H1 (cell line): Measurements from ENCODE around the gene CNNM1. TPM values are rescaled to one million over a fixed set of nuclear protein-coding genes. Genes with fewer than 3 reads are reported as not detected.

ENCODE experiments used
- CTCF ChIA-PET: fragments of 300-600 bp; sonication (Branson Sonifier 250); formaldehyde crosslinking; loops from one replicate; lab custom pipeline; 2021; ENCODE audit not compliant: partially characterized antibody; lab: Charles Lee
- POLR2A ChIA-PET: fragments of 300-600 bp; sonication (Branson Sonifier 250); formaldehyde crosslinking; loops from one replicate; lab custom pipeline; 2021; ENCODE audit warnings: inconsistent platforms; ENCODE audit not compliant: partially characterized antibody; lab: Charles Lee
- DNase-seq, 2 experiments: peaks; one replicate each; pipeline versions ENCODE4 v3.0.0 to v3.0.0-alpha.2; 2010 to 2022; ENCODE audit warnings: low spot score in 2 of 2, low read depth in 1 of 2, mixed read lengths in 1 of 2
- FAIRE-seq: peaks from 2 replicates; lab custom pipeline; 2011; peaks lifted over from hg19 to GRCh38; lab: Jason Lieb, UNC
- H2AFZ ChIP-seq: 2 replicates; pipeline ENCODE4 v1.8.1; 2012; ENCODE audit warnings: low read length, inconsistent platforms
- H2AK5ac ChIP-seq: 2 replicates; pipeline ENCODE4 v1.6.1; 2013; ENCODE audit warnings: low read depth, low read length
- H2BK120ac ChIP-seq: replicated peaks from 2 replicates; pipeline ENCODE3; 2013; ENCODE audit warnings: low read depth, low read length, inconsistent platforms
- H2BK12ac ChIP-seq: 2 replicates; pipeline ENCODE4 v1.6.1; 2013; ENCODE audit warnings: low read depth, low read length
- H2BK15ac ChIP-seq: 2 replicates; pipeline ENCODE4 v1.6.1; 2013; ENCODE audit warnings: low read length
- H2BK20ac ChIP-seq: 2 replicates; pipeline ENCODE4 v1.6.1; 2013; ENCODE audit warnings: low read length
- H2BK5ac ChIP-seq: 2 replicates; pipeline ENCODE4 v1.6.1; 2013; ENCODE audit warnings: low read depth, low read length
- H3K14ac ChIP-seq: 2 replicates; pipeline ENCODE4 v1.6.1; 2013; ENCODE audit warnings: inconsistent platforms; ENCODE audit not compliant: insufficient read length
- H3K18ac ChIP-seq: 2 replicates; pipeline ENCODE4 v1.6.1; 2013; ENCODE audit warnings: low read length; ENCODE audit errors: extremely low read depth
- H3K23ac ChIP-seq: 2 replicates; pipeline ENCODE4 v1.6.1; 2013; ENCODE audit warnings: inconsistent platforms; ENCODE audit not compliant: insufficient read length
- H3K23me2 ChIP-seq: 2 replicates; pipeline ENCODE4 v1.6.1; 2013; ENCODE audit warnings: low read depth, low read length
- H3K27ac ChIP-seq: 2 replicates; pipeline ENCODE4 v1.6.1; 2011; ENCODE audit warnings: low read depth, low read length, inconsistent platforms
- H3K27me3 ChIP-seq, 4 experiments: replicated peaks in 1 of 4; 1 replicate in 1 of 4; 2 replicates in 3 of 4; pipeline versions ENCODE4 v1.6.1 to v1.8.1; 2011 to 2013; ENCODE audit warnings: low read length in 3 of 4, mild to moderate bottlenecking in 3 of 4, inconsistent platforms in 2 of 4, mixed read lengths in 2 of 4, moderate library complexity in 1 of 4; ENCODE audit not compliant: control insufficient read depth in 3 of 4, insufficient read depth in 3 of 4; ENCODE audit errors: extremely low read depth in 1 of 4
- H3K36me3 ChIP-seq, 4 experiments: 2 replicates each; pipeline versions ENCODE4 v1.6.1 to v1.8.1; 2011 to 2013; ENCODE audit warnings: mild to moderate bottlenecking in 4 of 4, low read length in 3 of 4, moderate library complexity in 2 of 4, control low read depth in 1 of 4, inconsistent platforms in 1 of 4; ENCODE audit not compliant: insufficient read depth in 4 of 4, control insufficient read depth in 2 of 4
- H3K4ac ChIP-seq: replicated peaks from 2 replicates; pipeline ENCODE3; 2013; ENCODE audit warnings: low read length, low read depth, mixed read lengths, inconsistent platforms; ENCODE audit not compliant: insufficient read length
- H3K4me1 ChIP-seq, 4 experiments: replicated peaks in 1 of 4; 1 replicate in 1 of 4; 2 replicates in 3 of 4; pipeline versions ENCODE4 v1.6.1 to v1.8.1; 2011 to 2013; ENCODE audit warnings: low read length in 3 of 4, inconsistent platforms in 2 of 4, mixed read lengths in 1 of 4; ENCODE audit not compliant: insufficient read depth in 4 of 4, control insufficient read depth in 3 of 4
- H3K4me2 ChIP-seq, 2 experiments: 2 replicates each; pipeline versions ENCODE4 v1.6.1 to v1.8.1; 2011 to 2013; ENCODE audit warnings: low read depth in 2 of 2, low read length in 2 of 2, control low read depth in 1 of 2, inconsistent platforms in 1 of 2, mild to moderate bottlenecking in 1 of 2; ENCODE audit not compliant: insufficient read depth in 1 of 2
- H3K4me3 ChIP-seq, 4 experiments: fragments of 200-600, 300-600 bp in 1 of 4; sonication (generic), shearing (Covaris generic), sonication (Bioruptor Twin) in 1 of 4; 2 replicates each; pipeline versions ENCODE4 v1.5.1 to v1.8.1; 2011 to 2016; ENCODE audit warnings: low read length in 4 of 4, low read depth in 3 of 4, control low read depth in 2 of 4, inconsistent platforms in 2 of 4, mild to moderate bottlenecking in 2 of 4, mixed read lengths in 1 of 4, moderate library complexity in 1 of 4; ENCODE audit not compliant: insufficient read depth in 2 of 4; ENCODE audit errors: extremely low read depth in 1 of 4
- H3K56ac ChIP-seq: replicated peaks from 2 replicates; pipeline ENCODE3; 2013; ENCODE audit warnings: low read depth, mild to moderate bottlenecking, mixed read lengths, low read length, inconsistent platforms; ENCODE audit not compliant: insufficient read length
- H3K79me1 ChIP-seq: 2 replicates; pipeline ENCODE4 v1.6.1; 2013; ENCODE audit warnings: low read depth, low read length, control low read depth
- H3K79me2 ChIP-seq, 2 experiments: 2 replicates each; pipeline versions ENCODE4 v1.6.1 to v1.8.1; 2012 to 2013; ENCODE audit warnings: low read length in 2 of 2, mild to moderate bottlenecking in 2 of 2, inconsistent platforms in 1 of 2; ENCODE audit not compliant: insufficient read depth in 2 of 2, control insufficient read depth in 1 of 2
- H3K9ac ChIP-seq, 4 experiments: replicated peaks in 1 of 4; 1 replicate in 1 of 4; 2 replicates in 3 of 4; pipeline versions ENCODE4 v1.6.1 to v1.8.1; 2011 to 2013; ENCODE audit warnings: low read depth in 3 of 4, low read length in 3 of 4, control low read depth in 2 of 4, mild to moderate bottlenecking in 2 of 4, moderate library complexity in 2 of 4, inconsistent platforms in 1 of 4; ENCODE audit errors: extremely low read depth in 1 of 4
- H3K9me3 ChIP-seq, 2 experiments: 2 replicates each; pipeline versions ENCODE4 v1.6.1 to v1.8.1; 2012 to 2013; ENCODE audit warnings: mild to moderate bottlenecking in 2 of 2, moderate library complexity in 2 of 2, control low read depth in 1 of 2, inconsistent platforms in 1 of 2, low read depth in 1 of 2, low read length in 1 of 2, mixed read lengths in 1 of 2; ENCODE audit not compliant: insufficient read depth in 2 of 2
- H4K20me1 ChIP-seq, 2 experiments: replicated peaks in 1 of 2; 2 replicates each; pipeline versions ENCODE3 to v1.8.1; 2011 to 2013; ENCODE audit warnings: inconsistent platforms in 2 of 2, low read length in 2 of 2, mild to moderate bottlenecking in 1 of 2; ENCODE audit not compliant: insufficient read depth in 2 of 2, control insufficient read depth in 1 of 2
- H4K5ac ChIP-seq: 2 replicates; pipeline ENCODE4 v1.6.1; 2013; ENCODE audit warnings: low read length, low read depth, mixed read lengths, inconsistent platforms; ENCODE audit not compliant: insufficient read length
- H4K8ac ChIP-seq: 2 replicates; pipeline ENCODE4 v1.8.0; 2013; ENCODE audit warnings: mild to moderate bottlenecking, moderate library complexity, low read length, inconsistent platforms; ENCODE audit not compliant: insufficient read depth; ENCODE audit errors: extremely low read depth
- H4K91ac ChIP-seq: replicated peaks from 2 replicates; pipeline ENCODE3; 2013; ENCODE audit warnings: low read length, mixed read lengths, inconsistent platforms; ENCODE audit not compliant: insufficient read length
- CHD1 ChIP-seq: IDR thresholded peaks from 2 replicates; pipeline ENCODE4 v1.6.1; 2012; ENCODE audit warnings: low read depth, low read length, improper control_type of control experiment
- CREB1 ChIP-seq: IDR thresholded peaks from 2 replicates; pipeline ENCODE4 v1.6.1; 2012; ENCODE audit warnings: inconsistent platforms
- EP300 ChIP-seq, 2 experiments: IDR thresholded peaks; 1 replicate in 1 of 2; 2 replicates in 1 of 2; pipeline ENCODE4 v1.6.1; 2011 to 2012; ENCODE audit warnings: low read depth in 2 of 2, low read length in 2 of 2, mild to moderate bottlenecking in 2 of 2, borderline replicate concordance in 1 of 2, inconsistent platforms in 1 of 2, moderate library complexity in 1 of 2
- FOSL1 ChIP-seq: IDR thresholded peaks from 2 replicates; pipeline ENCODE4 v1.6.1; 2011; ENCODE audit warnings: mild to moderate bottlenecking, low read depth, low read length, moderate library complexity; ENCODE audit not compliant: insufficient read depth
- JUN ChIP-seq: IDR thresholded peaks from 2 replicates; pipeline ENCODE4 v1.6.1; 2011; ENCODE audit warnings: low read depth, mild to moderate bottlenecking, improper control_type of control experiment, low read length
- JUND ChIP-seq: IDR thresholded peaks from 2 replicates; pipeline ENCODE4 v1.6.1; 2011; ENCODE audit warnings: mild to moderate bottlenecking, improper control_type of control experiment, low read length
- KDM5A ChIP-seq: fragments of 200-600 bp; IDR thresholded peaks from 2 replicates; pipeline ENCODE4 v1.7.1; 2012; ENCODE audit warnings: mild to moderate bottlenecking, low read length, inconsistent platforms, mixed read lengths
- RXRA ChIP-seq: IDR thresholded peaks from 2 replicates; pipeline ENCODE4 v1.6.1; 2011; ENCODE audit warnings: low read depth, mild to moderate bottlenecking, low read length, moderate library complexity; ENCODE audit not compliant: insufficient read depth
- SIRT6 ChIP-seq: IDR thresholded peaks from one replicate; pipeline ENCODE4 v1.7.1; 2012; ENCODE audit warnings: low read length, inconsistent platforms
- TAF7 ChIP-seq: optimal IDR thresholded peaks from 2 replicates; pipeline ENCODE3; 2011; ENCODE audit warnings: low read depth, mild to moderate bottlenecking, inconsistent platforms, low read length, moderate library complexity, borderline replicate concordance
- TCF12 ChIP-seq: IDR thresholded peaks from 2 replicates; pipeline ENCODE4 v1.6.1; 2011; ENCODE audit warnings: low read depth, mild to moderate bottlenecking, low read length
- USF2 ChIP-seq: IDR thresholded peaks from 2 replicates; pipeline ENCODE4 v1.6.1; 2011; ENCODE audit warnings: low read length, improper control_type of control experiment
- YY1 ChIP-seq: IDR thresholded peaks from 2 replicates; pipeline ENCODE4 v1.6.1; 2011; ENCODE audit warnings: low read depth, mild to moderate bottlenecking, low read length
- WGBS, 2 experiments: shearing (Covaris generic) in 1 of 2; methylation state at CpG; one replicate each; pipeline versions ENCODE4 v1.1.6 to v1.1.7; 2013 to 2015; ENCODE audit warnings: low lambda C conversion rate in 2 of 2, mixed read lengths in 2 of 2, inconsistent platforms in 1 of 2, low coverage in 1 of 2, missing lambda C conversion rate in 1 of 2; ENCODE audit not compliant: insufficient replicate concordance in 2 of 2, insufficient coverage in 1 of 2, insufficient read length in 1 of 2; ENCODE audit errors: extremely low coverage in 1 of 2, missing lambda C conversion rate in 1 of 2; 5-methylcytosine and 5-hydroxymethylcytosine counted together
- polyA plus RNA-seq, 7 experiments: library from polyadenylated mRNA; depleted of rRNA in 3 of 7; stranded (reverse) in 5 of 7; unstranded in 2 of 7; fragments of >200 nt in 5 of 7; fragments of 200-250 nt in 2 of 7; gene quantifications; 1 replicate in 5 of 7; 2 replicates in 1 of 7; 4 replicates in 1 of 7; pipeline versions ENCODE4 v1.2.1 to v1.2.3, GENCODE V29; 2011 to 2013; ENCODE audit warnings: missing spikeins in 2 of 7, mixed read lengths in 2 of 7
- total RNA-seq: library from RNA; stranded (reverse); fragmentation: NEBNext Ultra II Directional; extraction: Animal tissue kit (Norgen Biotek cat#: 25700); gene quantifications from 2 replicates; pipeline ENCODE4 v1.2.1, GENCODE V29; 2021

Gene CNNM1
- total and polyA plus RNA-seq, 2 of the 8 experiments (the other 6 are each of a cell fraction or from before 2014, with no cell fraction given): 0.74 to 0.92 TPM

DNA sequence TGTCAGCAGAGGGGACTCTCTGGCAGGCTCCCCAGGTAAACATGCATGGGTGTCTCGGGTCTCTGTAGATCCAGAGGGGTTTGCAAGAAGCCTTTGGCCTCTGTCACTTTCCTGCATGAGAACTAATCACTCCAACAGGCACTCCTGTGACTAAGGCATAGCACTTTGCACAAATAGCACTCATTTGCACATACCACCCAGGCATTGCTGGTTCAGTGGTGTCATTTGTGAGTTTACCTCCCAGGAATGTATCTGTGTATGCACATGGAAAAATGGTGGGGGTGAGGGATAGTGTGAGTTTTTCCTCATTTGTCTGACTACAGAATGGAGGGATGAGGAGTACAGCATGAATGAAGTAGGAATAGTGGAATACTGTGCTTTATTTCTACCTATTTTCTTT is 39.5 kb downstream of the CNNM1 start:
- H2AK5ac ChIP-seq: no peak overlapping the region
- no peak overlapping the region for H3K4me2 ChIP-seq
- CTCF ChIA-PET: interaction anchor here (0.7 kb wide), 1 partner anchor 23 kb away, joined by 3 read pairs; no protein-coding TSS in a partner anchor
- no peak overlapping the region for H3K4me3 ChIP-seq
- H3K23ac ChIP-seq: no peak overlapping the region
- no peak overlapping the region for H3K9ac ChIP-seq
- no peak overlapping the region for H3K56ac ChIP-seq
- no peaks in the 10 kb centered on the region for H3K79me2 ChIP-seq
- H3K9me3 ChIP-seq: no peaks in the 10 kb centered on the region
- H3K36me3 ChIP-seq: no peaks in the 10 kb centered on the region
- no peak overlapping the region for H3K14ac ChIP-seq
- no peak overlapping the region for H2AFZ ChIP-seq
- no peak overlapping the region for H4K5ac ChIP-seq
- WGBS, 2 experiments: 86% methylated on average over 1 of the region's 1 CpG; no CpG with 5 or more reads in 1 of the 2 experiments
- H2BK12ac ChIP-seq: no peak overlapping the region
- H3K79me1 ChIP-seq: no peaks in the 10 kb centered on the region
- H3K18ac ChIP-seq: no peak overlapping the region
- H2BK120ac ChIP-seq: no peak overlapping the region
- H3K27me3 ChIP-seq: no peaks in the 10 kb centered on the region
- H4K91ac ChIP-seq: no peak overlapping the region
- H2BK20ac ChIP-seq: no peak overlapping the region
- H3K27ac ChIP-seq: no peak overlapping the region
- no peaks in the 10 kb centered on the region for H3K4me1 ChIP-seq
- H3K4ac ChIP-seq: no peak overlapping the region
- POLR2A ChIA-PET: no interaction called here
- H4K20me1 ChIP-seq: no peaks in the 10 kb centered on the region
- no peak overlapping the region for H4K8ac ChIP-seq
- H3K23me2 ChIP-seq: no peaks in the 10 kb centered on the region
- FAIRE-seq (no peak), DNase-seq (no peak)
- TF ChIP-seq CHD1 (no peak), SIRT6 (no peak), YY1 (no peak), USF2 (no peak), EP300 (IDR thresholded peaks at IDR 0.05; ENCODE audit: borderline replicate concordance in 1 of 2, low read depth in 2 of 2, low read length in 2 of 2) (no peak), JUND (no peak), RXRA (no peak), KDM5A (no peak), FOSL1 (no peak), TAF7 (no peak), JUN (no peak), TCF12 (no peak), CREB1 (no peak)
- no peak overlapping the region for H2BK5ac ChIP-seq
- no peak overlapping the region for H2BK15ac ChIP-seq
